GM21723 (cell line): ENCODE data around the gene GMEB2.
"Not testable (repeated sequence)": the region's sequence is repeated elsewhere in the genome, so short reads cannot be mapped to it uniquely, and the experiment has no call there.

Experiments
- ATAC-seq: cut with Tn5 transposase; IDR thresholded peaks from one replicate; pipeline ENCODE4 v1.9.1; 2021; ENCODE audit warnings: mild to moderate bottlenecking, moderate library complexity; ENCODE audit not compliant: unreplicated experiment

The GMEB2 gene

DNA sequence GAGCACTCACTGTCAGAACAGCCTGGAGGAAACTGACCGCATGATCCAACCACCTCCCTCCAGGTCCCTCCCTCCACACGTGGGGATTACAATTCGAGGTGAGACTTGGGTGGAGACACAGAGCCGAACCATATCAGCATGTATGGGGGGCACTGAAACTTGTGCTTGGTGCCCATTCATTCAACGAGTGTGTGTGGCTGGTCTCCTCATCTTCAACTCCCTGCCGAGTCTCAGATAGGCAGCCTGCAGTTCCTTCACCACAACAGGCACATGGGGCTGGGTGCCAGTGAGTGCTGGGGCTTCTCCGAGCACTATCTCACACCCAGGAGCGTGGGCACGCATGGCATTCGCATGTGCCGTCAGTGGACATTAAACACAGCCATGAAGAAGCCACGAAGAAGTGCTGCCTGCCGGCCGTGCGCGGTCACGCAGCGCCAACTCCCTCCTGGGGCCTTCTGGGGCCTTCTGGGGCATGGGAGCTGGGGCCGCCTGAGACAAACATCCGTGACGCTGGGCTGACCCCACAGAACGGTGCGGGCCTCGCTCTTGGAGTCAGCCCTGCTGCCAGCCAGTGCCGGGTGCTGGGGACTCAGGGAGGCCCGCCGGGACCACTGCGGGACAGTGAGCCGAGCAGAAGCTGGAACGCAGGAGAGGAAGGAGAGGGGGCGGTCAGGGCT, 30.5 kb upstream of the GMEB2 start:
- no peak for ATAC-seq

DNA sequence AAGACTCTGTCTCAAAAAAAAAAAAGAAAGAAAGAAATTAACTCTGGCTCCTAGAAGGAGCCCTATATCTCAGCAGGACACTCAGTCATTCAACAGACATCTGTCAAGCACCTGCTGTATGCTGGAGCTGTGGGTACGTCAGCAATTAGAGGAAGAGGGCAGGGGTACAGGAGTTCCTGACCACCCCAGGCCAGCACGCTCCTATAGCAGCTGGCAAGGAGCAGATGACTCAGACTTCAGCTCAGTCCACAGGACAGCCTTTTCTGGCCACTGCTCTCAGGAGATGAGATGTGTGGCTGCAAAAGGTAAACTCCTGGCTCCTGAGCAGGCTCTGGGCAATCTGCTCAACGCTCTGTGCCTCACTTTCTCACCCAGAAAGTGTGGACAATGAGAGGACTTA, 29.6 kb upstream of the GMEB2 start:
- no peak for ATAC-seq

DNA sequence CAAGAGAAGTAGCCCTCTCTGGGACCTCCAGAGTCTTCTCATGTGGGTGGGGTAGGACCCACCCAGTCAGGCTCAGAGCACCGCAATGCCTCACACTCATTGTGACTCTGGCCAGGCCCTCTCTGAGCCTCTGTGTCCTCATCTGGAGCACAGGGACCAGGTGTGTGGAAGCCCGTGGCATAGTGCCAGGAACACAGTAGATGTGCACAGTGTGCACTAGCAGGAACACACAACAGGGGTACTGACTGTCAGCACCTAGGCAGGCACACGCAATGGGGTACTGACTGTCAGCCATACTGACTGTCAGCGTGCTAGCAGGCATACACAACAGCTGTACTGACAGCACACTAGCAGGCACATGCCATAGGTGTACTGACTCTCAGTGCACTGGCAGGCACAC, 28.3 kb upstream of the GMEB2 start:
- no peak for ATAC-seq

DNA sequence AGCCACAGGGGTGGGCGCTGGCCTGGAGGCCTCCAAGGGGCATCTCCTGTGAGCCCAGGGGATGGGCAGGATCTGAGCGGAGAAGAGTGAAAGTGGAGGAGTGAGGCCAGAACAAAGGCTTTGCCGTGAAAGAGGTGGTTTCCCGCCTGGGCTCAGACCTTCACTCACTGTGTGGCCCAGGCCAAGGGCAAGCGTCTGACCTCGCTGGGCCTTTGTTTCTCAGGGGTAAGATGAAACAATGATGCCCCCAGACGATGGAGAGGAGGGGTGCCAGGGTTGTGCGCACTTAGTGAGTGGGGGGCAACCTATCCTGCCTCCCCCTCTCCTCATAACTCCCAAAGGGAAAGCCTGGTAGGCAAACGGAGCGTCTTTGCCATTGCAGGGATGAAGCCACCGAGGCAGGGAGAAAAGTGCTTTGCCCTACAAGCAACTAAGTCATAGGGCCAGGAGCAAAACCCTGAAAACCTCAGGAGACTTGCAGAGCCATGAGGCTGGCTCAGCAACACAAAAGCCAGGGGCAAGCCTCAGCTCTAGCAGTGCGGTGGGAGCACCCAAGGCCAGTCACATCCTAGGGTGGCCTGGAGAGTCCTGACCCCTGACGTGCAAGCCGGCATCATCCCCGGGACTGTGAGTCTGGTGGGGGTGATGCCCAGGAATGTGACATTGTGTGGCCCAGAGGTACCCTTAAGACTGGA, 27.2 kb upstream of the GMEB2 start:
- ATAC-seq: no peak

DNA sequence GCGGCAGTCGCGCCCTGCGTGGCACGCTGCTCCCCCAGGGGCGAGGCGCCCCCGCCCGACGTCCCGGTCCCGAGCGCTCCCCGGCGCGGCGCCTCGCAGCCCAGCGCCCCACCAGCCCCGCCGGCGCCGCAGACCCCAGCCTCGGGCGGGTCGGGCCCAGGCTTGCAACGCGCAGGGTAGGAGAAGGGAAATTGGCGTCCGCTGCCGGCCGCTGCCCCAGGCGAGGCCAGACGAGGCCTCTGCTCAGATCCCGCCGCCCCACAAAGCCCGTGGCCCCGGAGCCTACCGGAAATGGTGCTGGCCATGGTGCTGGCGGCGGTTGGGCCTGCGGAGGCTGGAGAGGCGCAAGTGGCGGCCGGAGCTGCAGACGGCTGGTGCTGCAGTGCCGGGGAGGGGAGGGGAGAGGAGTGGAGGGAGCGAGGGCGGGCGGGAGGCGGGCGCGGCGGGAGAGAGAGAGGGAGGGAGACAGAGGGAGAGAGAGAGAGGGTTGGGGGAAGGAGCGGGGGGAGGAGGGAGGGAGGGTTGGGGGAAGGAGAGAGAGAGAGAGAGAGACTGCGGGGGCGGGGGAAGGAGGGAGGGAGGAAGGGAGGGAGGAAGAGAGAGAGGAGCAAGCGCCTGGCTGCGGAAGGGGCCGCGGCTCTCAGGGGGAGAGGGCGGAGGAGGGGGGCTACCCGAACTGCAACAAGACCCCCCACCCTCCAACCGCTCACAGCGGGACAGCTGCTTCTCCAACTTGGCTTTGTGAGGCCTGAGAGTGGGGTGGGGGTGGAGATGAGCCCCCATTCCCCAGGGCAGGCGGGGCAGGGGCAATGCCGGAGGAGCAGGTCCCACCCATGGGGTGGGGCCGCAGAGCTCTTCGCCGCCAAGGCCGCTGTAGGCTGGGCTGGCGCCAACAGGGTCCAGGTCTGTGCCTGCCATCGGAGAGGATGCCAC, 26.4 kb upstream of the GMEB2 start, which contains the start of gene STMN3:
Gene STMN3 (minus strand): TSS at position 384 of the 933 bp plus-strand sequence. CDS start 79 bp downstream, at position 305.
- no peak for ATAC-seq

DNA sequence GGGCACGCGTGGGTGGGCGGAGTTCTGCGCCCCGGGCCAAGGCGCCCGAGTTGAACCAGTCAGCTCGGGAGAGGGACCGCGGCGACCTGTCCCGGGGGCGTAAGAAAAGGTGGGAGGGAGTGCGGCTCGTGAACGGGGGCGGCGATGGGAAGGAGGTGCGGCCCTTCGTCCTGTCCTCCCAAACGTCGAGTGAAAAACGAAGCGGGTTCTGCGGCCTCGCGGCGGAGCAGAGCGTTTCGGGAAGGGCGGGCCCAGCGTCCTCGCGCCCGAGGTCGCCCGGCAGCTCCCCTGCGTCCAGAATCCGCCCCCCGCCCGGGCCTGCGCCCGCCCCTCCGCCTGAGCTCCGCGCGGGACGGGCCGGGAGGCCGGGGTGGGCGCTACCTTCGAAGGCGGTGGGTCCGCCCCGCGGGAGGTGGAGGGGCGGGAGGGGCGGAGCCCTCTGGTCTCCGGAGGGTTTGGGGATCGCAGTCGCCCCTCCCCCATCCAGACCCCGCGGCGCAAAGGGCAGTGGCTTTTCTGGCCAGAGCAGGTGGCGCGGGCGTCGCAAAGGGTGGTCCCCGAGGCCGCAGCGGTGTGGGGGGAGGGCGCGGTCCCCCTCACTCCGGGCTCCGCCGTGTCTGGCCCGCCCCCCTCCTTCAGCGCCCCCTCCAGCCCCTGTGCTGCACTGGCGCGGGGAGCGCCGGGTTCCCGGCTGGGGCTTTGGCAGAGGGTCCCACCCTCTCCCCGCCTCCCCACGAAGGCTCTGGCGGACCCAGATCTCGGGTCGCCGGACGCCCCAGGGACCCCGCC, 25.5 kb upstream of the GMEB2 start:
- no peak for ATAC-seq

DNA sequence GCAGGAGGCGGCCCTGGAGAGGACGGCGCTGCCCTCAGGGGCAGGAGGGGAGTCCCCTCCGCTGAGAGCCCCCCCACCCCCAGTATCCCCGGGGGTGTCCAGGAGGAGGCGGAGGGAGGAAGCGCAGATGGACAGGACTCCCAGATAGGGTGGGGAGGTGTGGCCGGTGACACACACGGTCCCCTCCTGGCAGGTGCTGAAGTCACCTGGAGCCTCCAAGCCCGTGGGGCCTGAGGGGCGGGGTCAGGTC, 25.0 kb upstream of the GMEB2 start:
- no peak for ATAC-seq

DNA sequence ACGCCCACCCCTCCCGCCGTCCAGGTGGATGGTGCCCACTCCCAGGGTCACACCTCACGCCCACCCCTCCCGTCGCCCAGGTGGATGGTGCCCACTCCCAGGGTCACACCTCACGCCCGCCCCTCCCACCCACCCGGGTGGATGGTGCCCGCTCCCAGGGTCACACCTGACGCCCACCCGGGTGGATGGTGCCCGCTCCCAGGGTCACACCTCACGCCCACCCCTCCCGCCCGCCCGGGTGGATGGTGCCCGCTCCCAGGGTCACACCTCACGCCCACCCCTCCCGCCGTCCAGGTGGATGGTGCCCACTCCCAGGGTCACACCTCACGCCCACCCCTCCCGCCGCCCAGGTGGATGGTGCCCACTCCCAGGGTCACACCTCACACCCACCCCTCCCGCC, 23.6 kb upstream of the GMEB2 start:
- not testable (repeated sequence) for ATAC-seq

DNA sequence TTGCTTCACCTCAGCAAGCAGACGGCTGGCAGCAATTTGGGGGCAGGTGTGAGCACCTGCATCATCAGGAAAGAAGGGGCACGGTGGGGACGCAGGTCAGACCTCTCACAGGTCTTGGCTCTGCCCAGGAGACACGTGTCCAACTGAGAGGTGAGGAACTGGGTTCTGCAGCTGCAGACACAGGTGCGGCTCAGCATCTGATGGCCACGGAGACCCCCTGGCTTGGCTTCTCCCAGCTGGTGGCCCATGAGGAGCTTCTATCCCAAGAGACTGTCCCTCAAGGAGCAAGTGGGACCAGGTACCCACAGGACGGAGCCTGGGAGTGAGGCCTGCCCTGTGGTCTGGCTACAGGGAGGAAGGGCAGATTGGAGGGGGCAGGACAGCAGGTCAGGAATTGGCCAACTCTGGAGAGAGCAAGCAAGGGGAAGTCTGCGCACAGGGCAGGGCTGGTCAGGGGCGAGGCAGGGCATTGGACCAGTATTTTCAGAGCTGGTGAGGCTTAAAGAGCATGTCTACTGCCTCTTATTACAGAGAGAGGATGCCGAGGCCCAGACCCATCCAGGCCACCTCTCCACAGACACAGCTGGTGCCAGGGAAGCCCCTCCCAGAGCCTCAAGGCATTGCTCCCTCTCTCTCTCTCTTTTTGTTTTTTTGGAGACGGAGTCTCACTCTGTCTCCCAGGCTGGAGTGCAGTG, 22.1 kb upstream of the GMEB2 start:
- no peak for ATAC-seq

DNA sequence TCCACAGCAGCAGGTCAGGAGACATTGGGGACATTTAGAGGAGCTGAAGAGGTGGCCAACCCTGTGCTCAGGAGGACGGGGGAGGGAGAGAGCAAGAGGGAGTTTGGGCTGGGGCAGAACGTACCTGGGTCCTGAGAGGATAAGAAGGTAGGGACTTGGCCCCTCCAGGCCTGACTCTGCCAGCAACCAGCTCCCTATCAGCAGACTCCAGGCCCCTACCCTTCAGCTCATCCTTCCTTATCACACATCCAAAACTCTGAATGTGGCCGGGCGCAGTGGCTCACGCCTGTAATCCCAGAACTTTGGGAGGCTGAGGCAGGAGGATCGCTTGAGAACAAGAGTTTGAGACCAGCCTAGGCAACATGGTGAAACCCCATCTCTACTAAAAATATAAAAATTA, 21.3 kb upstream of the GMEB2 start:
- ATAC-seq: no peak

DNA sequence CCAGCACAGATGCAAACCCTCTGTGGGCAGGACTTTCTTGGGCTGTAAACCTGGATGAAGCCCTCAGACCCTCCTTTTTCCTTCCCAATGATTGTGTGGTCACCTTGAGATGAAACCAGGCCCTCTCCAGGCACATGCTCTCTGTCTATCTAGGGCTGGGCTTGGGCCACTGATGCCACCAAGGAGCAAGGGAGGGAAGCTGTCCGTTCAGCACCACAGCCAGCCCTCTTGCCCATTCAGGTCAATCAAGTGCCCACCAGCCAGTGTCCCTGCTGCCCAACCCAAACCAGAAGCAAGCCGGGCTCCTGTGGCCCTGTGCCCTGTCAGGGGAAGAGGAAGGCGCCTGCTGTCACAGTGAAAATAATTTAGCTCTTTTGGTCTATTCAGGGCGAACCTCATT, 18.3 kb upstream of the GMEB2 start:
- no peak for ATAC-seq

DNA sequence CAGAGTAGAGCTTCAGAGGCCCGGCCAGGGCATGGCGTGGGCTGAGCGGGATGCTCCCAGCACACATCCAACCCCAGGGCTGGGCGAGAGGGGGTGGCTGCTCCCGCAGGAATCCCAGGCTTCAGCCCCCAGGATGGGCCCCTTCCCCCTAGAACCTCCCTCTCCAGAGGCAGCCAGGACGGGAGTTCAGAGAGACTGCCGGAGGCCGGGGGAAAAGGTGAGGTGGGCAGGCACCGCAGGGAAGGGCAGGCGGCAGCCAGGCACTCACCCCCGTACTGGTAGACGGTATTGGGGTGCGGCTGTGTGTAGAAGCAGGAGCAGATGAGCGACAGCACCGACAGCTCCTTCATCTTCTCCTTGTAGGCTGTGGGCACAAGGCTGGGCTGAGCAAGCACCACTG, 17.0 kb upstream of the GMEB2 start:
- no peak for ATAC-seq

DNA sequence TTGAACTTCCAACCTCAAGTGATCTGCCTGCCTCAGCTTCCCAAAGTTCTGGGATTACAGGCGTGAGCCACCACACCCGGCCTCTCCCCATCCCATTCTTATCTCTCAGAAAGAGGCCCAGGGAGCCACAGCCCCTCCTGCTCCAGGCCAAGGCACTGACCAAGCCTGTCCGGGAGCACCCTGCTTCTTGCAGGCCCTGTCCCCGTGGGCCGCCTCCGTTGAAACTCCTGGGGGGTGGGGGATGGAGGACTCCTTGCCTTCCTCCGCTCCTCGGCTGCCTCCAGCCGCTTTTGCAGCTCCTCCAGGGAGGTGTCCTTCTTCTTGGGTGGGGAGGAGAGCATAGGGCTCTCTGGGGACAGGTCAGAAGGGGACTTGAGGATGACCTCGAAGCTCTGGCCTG, 16.6 kb upstream of the GMEB2 start:
- no peak for ATAC-seq

DNA sequence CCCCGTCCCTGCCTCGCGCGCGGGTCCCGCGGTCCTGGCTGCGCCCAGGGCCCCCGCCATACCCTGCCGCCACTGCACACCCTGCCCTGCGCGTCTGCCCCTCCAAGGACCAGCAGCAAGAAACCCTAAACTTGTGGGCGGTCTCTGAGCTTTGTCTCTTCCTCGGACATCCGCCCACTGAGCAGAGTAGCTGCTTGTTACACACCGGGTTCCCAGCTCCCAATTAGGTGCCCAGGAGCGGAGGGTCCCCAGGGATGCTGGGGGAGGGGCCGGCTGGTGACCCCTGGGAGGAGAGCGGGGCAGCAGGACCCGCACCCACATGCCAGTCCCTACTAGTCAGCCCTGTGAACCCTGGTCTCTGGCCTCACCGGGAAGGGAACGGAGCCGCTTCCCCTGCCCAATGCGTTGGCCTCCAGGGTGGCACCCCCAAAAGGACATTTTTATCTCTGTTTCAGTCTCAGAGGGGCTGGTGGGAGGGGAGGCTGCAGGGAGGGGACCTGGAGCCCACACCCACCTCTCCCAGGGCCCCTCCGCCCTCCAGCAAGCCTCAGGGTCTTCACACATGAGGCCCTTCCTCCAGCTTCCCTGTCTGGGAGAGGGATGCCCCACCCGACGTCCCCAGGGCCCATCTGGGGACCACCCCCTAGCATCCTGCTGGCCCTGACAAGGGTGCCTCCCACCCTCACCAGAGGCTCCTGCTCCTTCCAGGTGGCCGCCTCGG, 15.8 kb upstream of the GMEB2 start:
- ATAC-seq: no peak

DNA sequence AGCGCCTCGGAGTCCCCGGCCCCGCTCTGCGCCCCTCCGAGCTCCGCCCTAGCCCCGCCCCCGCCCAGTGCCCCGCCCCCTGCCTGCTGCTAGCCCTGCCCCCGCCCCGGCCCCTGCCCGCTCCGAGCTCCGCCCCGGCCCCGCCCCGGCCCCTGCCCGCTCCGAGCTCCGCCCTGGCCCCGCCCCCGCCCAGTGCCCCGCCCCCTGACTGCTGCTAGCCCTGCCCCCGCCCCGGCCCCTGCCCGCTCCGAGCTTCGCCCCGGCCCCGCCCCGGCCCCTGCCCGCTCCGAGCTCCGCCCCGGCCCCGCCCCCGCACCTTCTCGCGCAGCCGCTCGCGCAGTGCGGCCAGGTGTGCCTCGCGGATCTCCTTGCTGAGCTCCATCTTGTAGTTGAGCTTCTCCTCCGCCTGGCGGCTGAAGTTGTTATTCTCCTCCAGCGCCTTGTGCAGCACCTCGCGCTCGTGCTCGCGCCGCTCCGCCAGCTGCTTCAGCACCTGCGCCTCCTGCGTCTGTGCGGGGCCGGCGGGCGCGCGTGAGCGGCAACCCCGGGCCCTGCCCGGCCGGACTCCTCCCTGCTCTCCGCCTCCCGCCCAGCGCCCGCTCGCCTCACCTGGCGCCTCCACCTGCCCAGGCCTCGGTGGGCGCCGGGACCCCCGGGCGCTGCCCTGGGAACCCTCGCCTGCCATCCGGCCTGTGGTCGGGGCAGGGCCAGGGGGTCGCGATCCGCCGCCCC, 15.1 kb upstream of the GMEB2 start:
- peak; percentile 60 for ATAC-seq

DNA sequence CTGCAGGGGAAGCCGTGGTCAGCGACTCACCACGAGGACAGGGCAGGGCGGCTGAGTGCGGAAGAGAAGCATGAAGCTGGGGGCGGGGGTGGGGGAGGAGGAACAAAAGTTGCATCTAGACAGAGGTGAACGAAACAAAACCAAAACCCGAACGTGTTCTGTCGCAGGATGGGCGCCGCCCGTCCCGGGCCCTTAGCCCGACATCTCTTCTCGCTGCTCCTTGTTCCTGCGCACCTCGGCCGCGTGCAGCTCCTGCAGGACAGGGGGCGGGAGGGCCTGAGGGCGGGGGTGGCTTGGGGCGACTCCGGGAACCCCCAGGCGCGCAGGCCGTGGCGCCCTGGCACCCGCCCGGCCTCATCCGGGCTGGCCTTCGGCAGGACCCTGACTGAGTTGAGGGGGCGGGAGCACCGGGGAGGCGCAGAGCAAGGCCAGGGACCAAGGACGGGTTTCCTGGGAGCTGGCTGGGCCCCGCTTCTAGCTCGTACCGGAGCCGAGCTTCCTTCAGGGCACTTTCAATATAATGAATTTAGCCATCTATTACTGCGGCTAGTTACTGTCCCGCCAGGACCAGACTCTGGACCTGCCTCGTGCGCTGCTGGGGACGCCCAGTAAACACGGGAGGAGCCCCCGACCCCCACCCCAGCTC, 14.4 kb upstream of the GMEB2 start:
- peak; percentile 29 for ATAC-seq

DNA sequence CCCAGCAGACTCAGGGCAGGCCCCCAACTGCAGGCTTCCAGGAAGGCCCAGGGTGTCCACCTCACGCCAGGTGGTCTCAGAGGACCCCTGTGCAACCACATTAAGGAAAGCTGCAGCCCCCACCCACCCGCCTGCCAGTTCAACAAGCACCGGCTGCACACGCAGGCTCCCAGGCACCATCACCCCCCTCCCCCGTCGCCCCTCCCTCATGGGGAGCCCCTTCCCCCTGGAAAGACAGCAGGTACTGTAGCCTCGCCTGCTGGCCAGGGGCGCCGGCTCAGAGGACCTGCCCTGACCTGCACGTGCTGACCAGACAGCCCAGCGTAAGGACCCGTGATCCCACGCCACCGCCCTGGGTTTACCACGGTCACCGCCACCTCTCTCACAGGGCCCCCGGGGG, 13.8 kb upstream of the GMEB2 start:
- ATAC-seq: not testable (repeated sequence)

DNA sequence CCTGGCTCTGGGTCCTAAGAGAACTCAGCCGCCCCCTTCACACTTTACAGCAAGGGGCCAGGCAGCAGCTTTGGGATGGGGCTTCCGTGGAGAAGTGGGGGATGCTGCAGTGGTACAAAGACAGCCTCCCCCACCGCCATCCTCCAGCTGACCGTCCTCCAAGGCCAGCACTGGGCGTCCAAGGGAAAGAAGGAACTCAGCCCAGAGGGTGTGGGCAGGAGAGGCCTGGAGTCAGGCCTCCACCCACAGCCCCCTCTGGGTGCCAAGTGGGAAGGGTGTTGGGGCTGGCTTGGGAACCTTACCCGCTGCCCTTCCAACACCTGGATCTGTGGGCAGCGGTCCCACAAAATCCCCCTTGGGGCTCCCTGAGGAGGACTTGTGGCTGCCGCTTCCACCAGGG, 13.2 kb upstream of the GMEB2 start:
- ATAC-seq: no peak
